Adrenal gland (tissue), 5 donors: Measurements from ENCODE around the gene HMSD.

ENCODE experiments used
- CTCF ChIP-seq, 6 experiments: fragments of 450-650 bp in 4 of 6; fragments of 200-600 bp in 2 of 6; sonication (generic) in 1 of 6; IDR thresholded peaks; 1 replicate in 5 of 6; 2 replicates in 1 of 6; pipeline versions ENCODE4 v1.5.1 to v1.8.0; 2016 to 2021; ENCODE audit warnings: antibody characterized with exemption in 6 of 6, mild to moderate bottlenecking in 2 of 6, moderate library complexity in 1 of 6
- POLR2A ChIP-seq, 2 donors: fragments of 450-650 bp; IDR thresholded peaks; one replicate each; pipeline ENCODE4 v1.6.1; 2017; ENCODE audit warnings: antibody characterized with exemption in 2 of 2, mild to moderate bottlenecking in 2 of 2, moderate library complexity in 1 of 2
- donor health status: DM: no; HTN: no; CAD: no.

GRCh38 chr18:63924551-63924950, 24.6 kb upstream of the HMSD start:
- no peak for TF ChIP-seq CTCF (IDR thresholded peaks at IDR 0.05)
- no peak for TF ChIP-seq POLR2A (IDR thresholded peaks at IDR 0.05)
